Fibroblast of villous mesenchyme (primary cell): ENCODE measurements around the gene ATF4. TPM values are rescaled to one million over a fixed set of nuclear protein-coding genes. Genes with fewer than 3 reads are reported as not detected.

ENCODE experiments used
- DNase-seq: peaks from one replicate; pipeline ENCODE4 v3.0.0-alpha.2; 2010; ENCODE audit warnings: low read depth
- H3K4me3 ChIP-seq: 2 replicates; pipeline ENCODE4 v1.5.1; 2011; ENCODE audit warnings: low read depth, mild to moderate bottlenecking, low read length
- total RNA-seq: library from RNA; depleted of rRNA; stranded (reverse); fragments of >200 nt; gene quantifications from 2 replicates; pipeline ENCODE4 v1.2.3, GENCODE V29; 2012
- TF ChIP-seq, protein P1 (sequence below): IDR thresholded peaks from 2 replicates; pipeline ENCODE4 v1.5.1; 2012; ENCODE audit warnings: low read depth, mild to moderate bottlenecking, low read length; ENCODE audit not compliant: insufficient read depth

The ATF4 gene
- total RNA-seq, 1 donor: 200 TPM

DNA sequence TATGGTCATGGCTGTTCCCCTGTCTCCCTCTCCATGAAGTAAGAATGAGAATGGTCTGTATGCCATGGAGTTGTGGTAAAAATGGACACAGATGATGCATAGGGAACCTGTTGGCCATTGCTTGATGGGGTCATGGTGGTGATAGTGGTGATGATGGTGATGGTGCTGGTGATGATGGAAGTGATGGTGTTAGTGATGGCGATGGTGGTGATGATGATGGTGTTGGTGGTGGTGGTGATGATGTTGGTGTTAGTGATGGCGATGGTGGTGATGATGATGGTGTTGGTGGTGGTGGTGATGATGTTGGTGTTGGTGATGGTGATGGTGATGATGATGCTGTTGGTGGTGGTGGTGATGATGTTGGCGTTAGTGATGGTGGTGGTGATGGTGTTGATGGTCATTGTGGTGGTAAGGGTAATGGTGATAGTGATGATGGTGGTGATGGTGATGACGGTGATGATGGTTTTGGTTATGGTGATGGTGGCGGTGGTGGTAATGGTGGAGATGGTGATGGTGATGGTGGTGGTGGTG, 45.1 kb downstream of the ATF4 start:
- H3K4me3 ChIP-seq: no peak overlapping the region
- no peak for DNase-seq
- TF ChIP-seq, protein P1, sequence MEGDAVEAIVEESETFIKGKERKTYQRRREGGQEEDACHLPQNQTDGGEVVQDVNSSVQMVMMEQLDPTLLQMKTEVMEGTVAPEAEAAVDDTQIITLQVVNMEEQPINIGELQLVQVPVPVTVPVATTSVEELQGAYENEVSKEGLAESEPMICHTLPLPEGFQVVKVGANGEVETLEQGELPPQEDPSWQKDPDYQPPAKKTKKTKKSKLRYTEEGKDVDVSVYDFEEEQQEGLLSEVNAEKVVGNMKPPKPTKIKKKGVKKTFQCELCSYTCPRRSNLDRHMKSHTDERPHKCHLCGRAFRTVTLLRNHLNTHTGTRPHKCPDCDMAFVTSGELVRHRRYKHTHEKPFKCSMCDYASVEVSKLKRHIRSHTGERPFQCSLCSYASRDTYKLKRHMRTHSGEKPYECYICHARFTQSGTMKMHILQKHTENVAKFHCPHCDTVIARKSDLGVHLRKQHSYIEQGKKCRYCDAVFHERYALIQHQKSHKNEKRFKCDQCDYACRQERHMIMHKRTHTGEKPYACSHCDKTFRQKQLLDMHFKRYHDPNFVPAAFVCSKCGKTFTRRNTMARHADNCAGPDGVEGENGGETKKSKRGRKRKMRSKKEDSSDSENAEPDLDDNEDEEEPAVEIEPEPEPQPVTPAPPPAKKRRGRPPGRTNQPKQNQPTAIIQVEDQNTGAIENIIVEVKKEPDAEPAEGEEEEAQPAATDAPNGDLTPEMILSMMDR: no peak

DNA sequence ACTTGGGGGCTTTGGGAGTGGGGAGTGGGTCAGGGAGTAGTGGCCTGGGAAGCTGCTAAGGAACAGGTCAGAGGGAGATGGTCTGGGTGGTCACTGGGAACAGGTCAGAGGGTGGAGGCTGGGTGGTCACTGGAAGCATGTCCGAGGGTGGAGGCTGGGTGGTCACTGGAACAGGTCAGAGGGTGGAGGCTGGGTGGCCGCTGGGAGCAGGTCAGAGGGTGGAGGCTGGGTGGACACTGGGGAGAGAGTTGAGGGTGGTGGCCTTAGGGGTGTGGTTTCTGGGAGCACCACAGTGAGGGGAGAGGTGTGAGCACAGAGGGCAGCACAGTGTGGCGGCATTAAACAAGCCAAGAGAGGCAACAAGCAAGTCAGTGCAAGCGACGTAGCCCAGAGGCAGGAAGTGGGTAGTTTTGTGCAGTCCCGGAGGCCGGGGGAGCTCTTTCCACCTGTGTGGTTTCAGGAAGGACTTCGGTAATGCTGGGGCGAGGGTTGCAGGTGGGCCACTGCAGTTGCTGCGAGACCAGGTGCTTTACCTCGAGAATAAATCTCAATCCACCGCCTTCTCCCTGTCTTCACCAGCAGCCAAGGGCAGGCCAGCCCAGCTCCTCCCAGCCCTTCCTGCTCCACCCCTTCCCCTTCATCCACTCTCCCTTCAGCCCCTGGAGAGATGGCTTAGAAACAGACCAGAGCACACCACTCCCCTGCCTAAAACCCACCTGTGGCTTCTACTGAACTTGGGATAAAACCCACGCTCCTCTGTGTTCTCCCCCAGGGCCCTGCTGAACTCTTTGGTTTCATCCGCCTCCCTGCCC, 47.0 kb downstream of the ATF4 start:
- no peak overlapping the region for H3K4me3 ChIP-seq
- TF ChIP-seq, protein P1: no peak
- DNase-seq: no peak

DNA sequence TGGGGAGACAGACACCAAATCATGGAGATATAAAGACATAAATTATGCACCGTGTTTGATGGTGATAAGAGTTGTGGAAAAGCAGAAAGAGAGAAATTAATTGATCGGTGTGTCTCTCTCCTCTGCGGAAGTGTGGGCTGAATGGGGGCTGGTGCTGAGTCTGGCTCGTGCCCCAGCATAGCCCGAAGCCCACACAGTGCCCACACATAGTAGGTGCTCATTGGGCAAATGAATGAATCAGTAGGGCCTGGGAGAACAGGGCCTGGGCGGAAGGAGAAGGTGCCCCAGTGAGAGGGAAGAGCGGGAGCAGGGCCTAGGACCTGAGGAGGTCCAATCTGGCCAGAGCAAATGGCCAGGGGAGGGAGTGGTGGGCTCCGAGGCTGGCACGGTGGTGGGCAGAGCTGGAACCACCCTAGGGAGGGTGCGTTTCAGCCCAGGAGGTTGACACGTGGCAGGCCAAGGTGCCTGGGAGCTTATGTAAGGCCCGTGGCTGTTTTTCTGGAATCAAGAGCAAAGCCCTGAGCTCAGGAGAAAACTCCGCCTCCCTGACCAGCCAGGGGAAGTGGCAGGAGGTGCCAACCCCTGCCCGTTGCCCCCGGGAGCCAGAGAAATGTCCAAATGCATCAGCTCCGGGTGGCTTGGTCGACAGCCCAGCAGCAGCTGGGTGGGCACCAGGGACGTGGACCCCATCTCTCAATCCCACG, 48.1 kb downstream of the ATF4 start:
- no peak for DNase-seq
- TF ChIP-seq, protein P1: no peak
- no peak overlapping the region for H3K4me3 ChIP-seq

DNA sequence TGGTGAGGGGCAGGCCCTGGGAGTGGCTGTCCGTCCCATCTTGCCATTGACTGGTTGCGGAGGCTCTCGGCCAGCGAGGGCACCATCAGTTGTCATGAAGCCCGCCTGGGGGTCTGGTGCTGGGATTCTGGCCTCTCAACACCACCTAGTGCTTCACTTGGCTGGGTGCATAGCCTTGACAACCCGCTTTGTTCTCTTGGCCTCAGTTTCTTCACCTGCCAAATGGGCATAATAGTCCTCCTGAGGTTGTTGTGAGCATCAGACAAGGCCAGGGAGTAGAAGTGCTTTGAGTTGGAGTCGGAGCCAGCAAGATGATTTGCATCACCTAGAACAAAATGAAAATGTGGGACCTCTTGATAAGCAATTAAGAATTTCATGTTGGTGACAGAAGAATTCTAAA, 48.7 kb downstream of the ATF4 start:
- TF ChIP-seq, protein P1: no peak
- no peak for DNase-seq
- H3K4me3 ChIP-seq: no peak overlapping the region

DNA sequence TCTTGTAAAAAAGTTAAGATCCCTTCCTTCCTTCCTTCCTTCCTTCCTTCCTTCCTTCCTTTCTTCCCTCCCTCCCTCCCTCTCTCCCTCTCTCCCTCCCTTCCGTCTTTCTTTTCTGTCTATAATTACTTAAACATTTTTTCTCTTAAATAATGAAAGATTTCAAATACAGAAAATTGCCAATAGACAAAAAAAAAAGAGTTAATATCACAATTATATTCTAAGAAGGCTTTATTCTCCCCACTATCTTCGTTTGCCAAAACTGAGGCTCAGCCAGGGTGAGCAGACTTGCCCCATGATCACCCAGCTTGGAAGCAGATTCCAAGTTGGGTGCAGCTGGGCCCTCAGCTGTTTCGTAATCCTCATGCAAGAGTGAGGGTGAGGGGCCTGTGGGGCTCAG, 49.9 kb downstream of the ATF4 start:
- TF ChIP-seq, protein P1: no peak
- no peak for DNase-seq

DNA sequence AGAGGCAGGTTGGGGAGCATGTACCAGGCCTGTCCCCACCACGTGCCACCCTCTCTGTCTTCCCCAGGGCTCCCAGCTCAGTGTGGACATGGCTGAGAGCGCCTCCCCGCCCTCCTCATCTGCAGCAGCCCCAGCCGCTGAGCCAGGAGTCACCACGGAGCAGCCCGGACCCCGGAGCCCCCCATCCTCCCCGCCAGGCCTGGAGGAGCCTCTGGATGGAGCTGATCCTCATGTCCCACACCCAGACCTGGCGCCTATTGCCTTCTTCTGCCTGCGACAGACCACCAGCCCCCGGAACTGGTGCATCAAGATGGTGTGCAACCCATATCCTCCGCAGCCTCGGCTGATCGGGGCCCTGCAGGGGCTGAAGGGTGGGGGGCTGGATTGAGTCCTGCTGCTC, 50.3 kb downstream of the ATF4 start, which contains the start of gene CACNA1I:
Gene CACNA1I (plus strand): TSS at position 89 of the 400 bp plus-strand sequence. CDS start 0 bp downstream, at position 89.
- H3K4me3 ChIP-seq: no peak within 1 kb of the TSS
- no peak for DNase-seq
- TF ChIP-seq, protein P1: no peak

More for the DNA sequence above, 49.9 kb downstream of the ATF4 start:
- H3K4me3 ChIP-seq: no peak overlapping the region
